OCI-LY3 (cell line): ENCODE results near the gene NLK.
"Not testable (repeated sequence)": the region's sequence is repeated elsewhere in the genome, so short reads cannot be mapped to it uniquely, and the experiment has no call there.

Experiments used
- H2AFZ ChIP-seq: fragments of 200-600, 300-600 bp; shearing (Covaris generic); 2 replicates; pipeline ENCODE4 v1.6.0; 2014; ENCODE audit warnings: antibody characterized with exemption, low read depth, low read length
- H3K27ac ChIP-seq: fragments of 200-600, 300-600 bp; sonication (generic); 2 replicates; pipeline ENCODE4 v1.5.1; 2014; ENCODE audit warnings: mild to moderate bottlenecking, low read length, moderate library complexity, mixed read lengths
- H3K27me3 ChIP-seq: fragments of 200-600, 300-600 bp; sonication (generic); 2 replicates; pipeline ENCODE4 v1.6.1; 2014; ENCODE audit warnings: low read depth, low read length, mixed read lengths
- H3K36me3 ChIP-seq: fragments of 200-600, 300-600 bp; sonication (generic); replicated peaks from 2 replicates; pipeline ENCODE3; 2014; ENCODE audit warnings: low read depth, low read length, mixed read lengths
- H3K4me1 ChIP-seq: fragments of 300-600, 200-600 bp; sonication (generic); 2 replicates; pipeline ENCODE4 v1.6.1; 2014; ENCODE audit warnings: low read length, mixed read lengths
- H3K4me2 ChIP-seq: fragments of 200-600, 300-600 bp; sonication (generic); 2 replicates; pipeline ENCODE4 v1.6.1; 2014; ENCODE audit warnings: low read length, mixed read lengths
- H3K4me3 ChIP-seq: fragments of 300-600, 200-600 bp; sonication (generic); 2 replicates; pipeline ENCODE4 v1.5.1; 2014; ENCODE audit warnings: antibody characterized with exemption, mild to moderate bottlenecking, low read length, moderate library complexity
- H3K79me2 ChIP-seq: fragments of 300-600, 200-600 bp; shearing (Covaris generic); 2 replicates; pipeline ENCODE4 v1.6.1; 2014; ENCODE audit warnings: mild to moderate bottlenecking, low read length, mixed read lengths
- H3K9ac ChIP-seq: fragments of 300-600, 200-600 bp; shearing (Covaris generic); 2 replicates; pipeline ENCODE4 v1.6.0; 2014; ENCODE audit warnings: mild to moderate bottlenecking, low read length, moderate library complexity
- H3K9me3 ChIP-seq: fragments of 200-600, 300-600 bp; shearing (Covaris generic); 2 replicates; pipeline ENCODE4 v1.6.1; 2014; ENCODE audit warnings: low read length, mixed read lengths; ENCODE audit not compliant: insufficient read depth
- H4K20me1 ChIP-seq: fragments of 200-600, 300-600 bp; sonication (generic); 2 replicates; pipeline ENCODE4 v1.6.1; 2016; ENCODE audit warnings: low read length, mixed read lengths; ENCODE audit not compliant: insufficient read depth
- CTCF ChIP-seq: fragments of 200-600, 300-600 bp; sonication (generic); IDR thresholded peaks from 2 replicates; pipeline ENCODE4 v1.5.1; 2014; ENCODE audit warnings: antibody characterized with exemption, low read length, low read depth
- EZH2phosphoT487 ChIP-seq: fragments of 200-600 bp; shearing (Covaris generic); IDR thresholded peaks from 2 replicates; pipeline ENCODE4 v1.6.1; 2018; ENCODE audit warnings: antibody characterized with exemption, mixed run types, low read depth

NLK gene

GRCh38 chr17:28001149-28001548 is 41.3 kb upstream of the NLK start:
- H3K4me1 ChIP-seq, result no peaks in the 10 kb centered on the region
- H3K4me3 ChIP-seq, result no peak overlapping the region
- no peaks in the 10 kb centered on the region for H4K20me1 ChIP-seq
- no peak overlapping the region for H2AFZ ChIP-seq
- H3K4me2 ChIP-seq, result no peak overlapping the region
- no peaks in the 10 kb centered on the region for H3K79me2 ChIP-seq
- TF ChIP-seq CTCF, result no peak
- no peak for TF ChIP-seq EZH2phosphoT487
- no peak overlapping the region for H3K9ac ChIP-seq
- H3K27ac ChIP-seq, result no peak overlapping the region
- peaks cover 6% of the 10 kb centered on the region; the same call in 1 of the 2 replicates for H3K27me3 ChIP-seq
- H3K36me3 ChIP-seq, result no peaks in the 10 kb centered on the region
- H3K9me3 ChIP-seq, result no peaks in the 10 kb centered on the region

- Histone ChIP-seq H3K36me3 (no peaks in the 10 kb centered on the region), H3K79me2 (no peaks in the 10 kb centered on the region), H4K20me1 (no peaks in the 10 kb centered on the region), H3K27me3 (peaks cover 6% of the 10 kb centered on the region; the same call in 1 of the 2 replicates), H3K27ac (no peak overlapping the region), H3K9me3 (no peaks in the 10 kb centered on the region), H3K9ac (no peak overlapping the region), H3K4me3 (no peak overlapping the region), H3K4me1 (no peaks in the 10 kb centered on the region), H3K4me2 (no peak overlapping the region), H2AFZ (no peak overlapping the region)
- TF ChIP-seq CTCF, result no peak
- no peak for TF ChIP-seq EZH2phosphoT487
Measured at GRCh38 chr17:28004344-28004743, 38.1 kb upstream of the NLK start.

GRCh38 chr17:28007925-28008324 is 34.6 kb upstream of the NLK start:
- not testable (repeated sequence) for H3K36me3 ChIP-seq, H3K4me1 ChIP-seq, H3K9ac ChIP-seq, H3K9me3 ChIP-seq, H3K79me2 ChIP-seq, H4K20me1 ChIP-seq, H3K27me3 ChIP-seq, H3K4me2 ChIP-seq, H3K4me3 ChIP-seq, H2AFZ ChIP-seq, H3K27ac ChIP-seq

GRCh38 chr17:28008513-28008912 is 34.0 kb upstream of the NLK start:
- Histone ChIP-seq H3K79me2 (no peaks in the 10 kb centered on the region), H3K27me3 (peaks cover 9% of the 10 kb centered on the region), H3K4me1 (no peaks in the 10 kb centered on the region), H3K27ac (no peak overlapping the region), H3K9me3 (no peaks in the 10 kb centered on the region), H3K36me3 (no peaks in the 10 kb centered on the region), H3K4me2 (no peak overlapping the region), H2AFZ (no peak overlapping the region), H3K9ac (no peak overlapping the region), H4K20me1 (no peaks in the 10 kb centered on the region), H3K4me3 (no peak overlapping the region)
- no peak for TF ChIP-seq CTCF
- TF ChIP-seq EZH2phosphoT487, result no peak

GRCh38 chr17:28010406-28010805 is 32.1 kb upstream of the NLK start:
- Histone ChIP-seq H3K9me3 (no peaks in the 10 kb centered on the region), H3K27me3 (peaks cover 20% of the 10 kb centered on the region), H3K4me1 (no peaks in the 10 kb centered on the region), H3K9ac (no peak overlapping the region), H4K20me1 (no peaks in the 10 kb centered on the region), H3K4me2 (no peak overlapping the region), H3K79me2 (no peaks in the 10 kb centered on the region), H3K27ac (no peak overlapping the region), H2AFZ (no peak overlapping the region), H3K4me3 (no peak overlapping the region), H3K36me3 (no peaks in the 10 kb centered on the region)
- no peak for TF ChIP-seq EZH2phosphoT487
- TF ChIP-seq CTCF, result no peak
